GM23338 (cell line): ENCODE measurements around the gene AZIN2.

ENCODE experiments used
- CREB1 ChIP-seq: fragments of 250-450 bp; sonication (Bioruptor Pico); IDR thresholded peaks from 2 replicates; pipeline ENCODE4 v1.5.0; 2020; ENCODE audit warnings: low read depth, mild to moderate bottlenecking, moderate library complexity
- CTCF ChIP-seq, 2 experiments: fragments of 200-600 bp in 1 of 2; sonication (generic) in 1 of 2; conservative IDR thresholded peaks; 2 replicates each; pipeline versions ENCODE4 v1.5.1 to v1.6.1; 2016 to 2017; ENCODE audit warnings: antibody characterized with exemption in 2 of 2, low read depth in 2 of 2, mild to moderate bottlenecking in 2 of 2, moderate library complexity in 1 of 2
- ETS1 ChIP-seq: IDR thresholded peaks from 2 replicates; pipeline ENCODE4 v1.6.1; 2016; ENCODE audit warnings: antibody characterized with exemption
- EZH2 ChIP-seq: fragments of 200-600 bp; sonication (generic); IDR thresholded peaks from one replicate; pipeline ENCODE4 v1.8.0; 2017; ENCODE audit warnings: antibody characterized with exemption, mild to moderate bottlenecking, low read depth; ENCODE audit not compliant: unreplicated experiment
- EZH2phosphoT487 ChIP-seq: fragments of 200-600 bp; sonication (generic); IDR thresholded peaks from one replicate; pipeline ENCODE4 v1.8.1; 2018; ENCODE audit warnings: antibody characterized with exemption; ENCODE audit not compliant: unreplicated experiment
- POLR2AphosphoS5 ChIP-seq: IDR thresholded peaks from 2 replicates; pipeline ENCODE4 v1.6.1; 2016; ENCODE audit warnings: antibody characterized with exemption, low read depth
- REST ChIP-seq: IDR thresholded peaks from one replicate; pipeline ENCODE4 v1.6.1; 2018; ENCODE audit warnings: antibody characterized with exemption; ENCODE audit not compliant: unreplicated experiment
- STAT1 ChIP-seq: IDR thresholded peaks from one replicate; pipeline ENCODE4 v1.6.1; 2016; ENCODE audit warnings: antibody characterized with exemption; ENCODE audit not compliant: unreplicated experiment

- TF ChIP-seq EZH2phosphoT487 (no peak), CTCF (conservative IDR thresholded peaks at IDR 0.05; ENCODE audit: low read depth in 2 of 2) (no peak), STAT1 (no peak), EZH2 (no peak), POLR2AphosphoS5 (no peak), ETS1 (no peak), REST (no peak), CREB1 (no peak)
These were observed 38.1 kb upstream of the AZIN2 start for GRCh38 chr1:33042831-33043230.
